ENCODE measurements around the gene SUN5.
"Not testable (repeated sequence)": the region's sequence is repeated elsewhere in the genome, so short reads cannot be mapped to it uniquely, and the experiment has no call there.

The SUN5 gene

GRCh38 chr20:32965115-32965514 is 39.1 kb downstream of the SUN5 start:
- no peak for DNase-seq (ENCODE audit: low spot score)

- DNase-seq (ENCODE audit: low spot score), result no peak
Measured at GRCh38 chr20:32964575-32964974, 39.7 kb downstream of the SUN5 start.

GRCh38 chr20:32963176-32963575 is 41.1 kb downstream of the SUN5 start:
- no peak for DNase-seq (ENCODE audit: low spot score)

GRCh38 chr20:32962646-32963045 is 41.6 kb downstream of the SUN5 start:
- DNase-seq (ENCODE audit: low spot score), result not testable (repeated sequence)

- no peak for DNase-seq (ENCODE audit: low spot score)
Measured at GRCh38 chr20:32962053-32962452, 42.2 kb downstream of the SUN5 start.

GRCh38 chr20:32960849-32961731 is 43.1 kb downstream of the SUN5 start:
- DNase-seq (ENCODE audit: low spot score), result no peak

GRCh38 chr20:32960222-32960518 is 44.1 kb downstream of the SUN5 start:
- no peak for DNase-seq (ENCODE audit: low spot score)

GRCh38 chr20:32959351-32960221 is 44.6 kb downstream of the SUN5 start:
- no peak for DNase-seq (ENCODE audit: low spot score)

- DNase-seq (ENCODE audit: low spot score), result no peak
Measured at GRCh38 chr20:32958574-32958973, 45.7 kb downstream of the SUN5 start.

- no peak for DNase-seq (ENCODE audit: low spot score)
Measured at GRCh38 chr20:32957459-32957858, 46.8 kb downstream of the SUN5 start.

- not testable (repeated sequence) for DNase-seq (ENCODE audit: low spot score)
Measured at GRCh38 chr20:32950539-32950938, 53.7 kb downstream of the SUN5 start.

GRCh38 chr20:32946629-32947028 is 57.6 kb downstream of the SUN5 start:
- DNase-seq (ENCODE audit: low spot score), result no peak

- peak; percentile 15 for DNase-seq (ENCODE audit: low spot score)
Measured at GRCh38 chr20:32945710-32946221, 58.5 kb downstream of the SUN5 start.

- DNase-seq (ENCODE audit: low spot score), result no peak
Measured at GRCh38 chr20:32943490-32944052, 60.7 kb downstream of the SUN5 start.

- no peak for DNase-seq (ENCODE audit: low spot score)
Measured at GRCh38 chr20:32941155-32941885, 62.9 kb downstream of the SUN5 start.

GRCh38 chr20:32934580-32934979 is 69.7 kb downstream of the SUN5 start:
- DNase-seq (ENCODE audit: low spot score), result no peak
